Measurements from ENCODE around the gene CASKIN1. TPM values are rescaled to one million over a fixed set of nuclear protein-coding genes. Genes with fewer than 3 reads are reported as not detected.

CASKIN1 gene
- total and polyA plus RNA-seq, 10 of the 15 experiments (the other 5 are each of a cell fraction or from before 2014, with no cell fraction given) = 0.03 to 0.33 (median 0.11) TPM; not detected in 5

DNA sequence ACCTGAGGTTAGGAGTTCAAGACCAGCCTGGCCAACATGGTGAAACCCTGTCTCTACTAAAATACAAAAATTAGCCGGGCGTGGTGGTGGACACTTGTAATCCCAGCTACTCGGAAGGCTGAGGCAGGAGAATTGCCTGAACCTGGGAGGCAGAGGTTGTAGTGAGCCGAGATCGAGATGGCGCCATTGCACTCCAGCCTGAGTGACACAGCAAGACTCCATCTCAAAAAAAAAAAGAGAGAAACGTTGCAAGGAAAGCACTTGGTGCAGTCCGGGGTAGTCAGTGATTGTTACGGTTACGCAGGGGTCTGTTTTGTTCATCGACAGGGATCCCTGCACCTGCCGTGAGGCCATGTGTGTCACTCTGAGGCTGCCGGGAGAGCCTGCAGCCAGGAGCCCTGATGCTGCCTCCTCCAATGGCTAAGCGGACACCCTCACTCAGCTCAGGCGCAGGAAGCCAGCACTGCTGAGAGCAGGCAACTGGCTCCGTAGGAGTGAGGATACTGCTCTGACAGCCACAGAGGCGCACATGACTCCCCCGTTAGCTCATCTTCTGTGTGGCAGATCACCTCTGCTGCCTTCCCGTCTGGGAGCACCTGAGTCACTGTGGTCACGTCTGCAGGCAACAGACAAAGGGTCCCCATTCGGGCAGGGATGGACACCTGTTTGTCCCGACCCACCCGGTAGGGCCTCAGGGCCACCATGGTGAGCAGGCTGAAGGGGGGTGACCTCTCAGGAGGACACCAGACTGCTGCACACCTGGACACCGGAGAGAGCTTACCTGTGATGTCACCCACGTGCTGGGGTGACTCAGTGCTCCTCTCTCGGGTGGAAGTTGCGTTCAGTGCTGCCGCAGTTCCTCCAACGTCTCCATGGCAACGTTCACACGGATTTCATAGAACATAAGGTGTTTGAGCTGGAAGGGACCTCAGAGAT lies 53.2 kb downstream of the CASKIN1 start:
- intact Hi-C loops (cut with micrococcal nuclease; ENCODE audit: unreplicated experiment) = no loop called here
- RAD21 ChIA-PET (ENCODE audit: unreplicated experiment) = no interaction called here
- no peaks in the 10 kb centered on the region for H3K9me3 ChIP-seq (replicated peaks; ENCODE audit: control insufficient read depth, insufficient read depth, low read length)
- CTCF ChIA-PET = interaction anchor here (1.0 to 1.1 kb wide), 3 partner anchors 10 to 52 kb away, joined by 3 read pairs; no protein-coding TSS in a partner anchor
- POLR2A ChIA-PET = interaction anchor here (0.7 kb wide), 1 partner anchor 72 kb away, joined by 7 read pairs; the partner anchor contains the start of gene PGP
- H3K79me2 ChIP-seq (ENCODE audit: control insufficient read depth, insufficient read depth, low read length) = no peaks in the 10 kb centered on the region
- ATAC-seq (no peak), DNase-seq (ENCODE audit: low read depth, low spot score) (no peak), FAIRE-seq (no peak)
- H4K20me1 ChIP-seq (ENCODE audit: control insufficient read depth, insufficient read depth) = no peaks in the 10 kb centered on the region
- H3K27ac ChIP-seq (ENCODE audit: control insufficient read depth, insufficient read depth) = no peak overlapping the region
- H3K4me3 ChIP-seq = no peak overlapping the region
- TF ChIP-seq, protein P1, sequence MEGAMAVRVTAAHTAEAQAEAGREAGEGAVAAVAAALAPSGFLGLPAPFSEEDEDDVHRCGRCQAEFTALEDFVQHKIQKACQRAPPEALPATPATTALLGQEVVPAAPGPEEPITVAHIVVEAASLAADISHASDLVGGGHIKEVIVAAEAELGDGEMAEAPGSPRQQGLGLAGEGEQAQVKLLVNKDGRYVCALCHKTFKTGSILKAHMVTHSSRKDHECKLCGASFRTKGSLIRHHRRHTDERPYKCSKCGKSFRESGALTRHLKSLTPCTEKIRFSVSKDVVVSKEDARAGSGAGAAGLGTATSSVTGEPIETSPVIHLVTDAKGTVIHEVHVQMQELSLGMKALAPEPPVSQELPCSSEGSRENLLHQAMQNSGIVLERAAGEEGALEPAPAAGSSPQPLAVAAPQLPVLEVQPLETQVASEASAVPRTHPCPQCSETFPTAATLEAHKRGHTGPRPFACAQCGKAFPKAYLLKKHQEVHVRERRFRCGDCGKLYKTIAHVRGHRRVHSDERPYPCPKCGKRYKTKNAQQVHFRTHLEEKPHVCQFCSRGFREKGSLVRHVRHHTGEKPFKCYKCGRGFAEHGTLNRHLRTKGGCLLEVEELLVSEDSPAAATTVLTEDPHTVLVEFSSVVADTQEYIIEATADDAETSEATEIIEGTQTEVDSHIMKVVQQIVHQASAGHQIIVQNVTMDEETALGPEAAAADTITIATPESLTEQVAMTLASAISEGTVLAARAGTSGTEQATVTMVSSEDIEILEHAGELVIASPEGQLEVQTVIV (IDR thresholded peaks at IDR 0.05; ENCODE audit: borderline replicate concordance, partially characterized antibody) = no peak
- no peak for TF ChIP-seq MTA3 (IDR thresholded peaks at IDR 0.05; ENCODE audit: borderline replicate concordance, low read length)
- no peak for TF ChIP-seq TCF12 (IDR thresholded peaks at IDR 0.05; ENCODE audit: low read depth, low read length)
- no peak for TF ChIP-seq SIX5 (IDR thresholded peaks at IDR 0.05; ENCODE audit: low read depth, low read length, severe bottlenecking)
- TF ChIP-seq, protein P2, sequence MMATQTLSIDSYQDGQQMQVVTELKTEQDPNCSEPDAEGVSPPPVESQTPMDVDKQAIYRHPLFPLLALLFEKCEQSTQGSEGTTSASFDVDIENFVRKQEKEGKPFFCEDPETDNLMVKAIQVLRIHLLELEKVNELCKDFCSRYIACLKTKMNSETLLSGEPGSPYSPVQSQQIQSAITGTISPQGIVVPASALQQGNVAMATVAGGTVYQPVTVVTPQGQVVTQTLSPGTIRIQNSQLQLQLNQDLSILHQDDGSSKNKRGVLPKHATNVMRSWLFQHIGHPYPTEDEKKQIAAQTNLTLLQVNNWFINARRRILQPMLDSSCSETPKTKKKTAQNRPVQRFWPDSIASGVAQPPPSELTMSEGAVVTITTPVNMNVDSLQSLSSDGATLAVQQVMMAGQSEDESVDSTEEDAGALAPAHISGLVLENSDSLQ (IDR thresholded peaks at IDR 0.05) = no peak
- TF ChIP-seq NRF1 (conservative IDR thresholded peaks at IDR 0.05; ENCODE audit: low read depth, low read length) = no peak
- TF ChIP-seq RUNX3 (IDR thresholded peaks at IDR 0.05; ENCODE audit: low read length) = no peak
- no peak for TF ChIP-seq NR2F1 (conservative IDR thresholded peaks at IDR 0.05)
- TF ChIP-seq ZBED1 (IDR thresholded peaks at IDR 0.05; ENCODE audit: borderline replicate concordance) = no peak
- H3K27me3 ChIP-seq (replicated peaks in 1 of 2; ENCODE audit: control insufficient read depth in 2 of 2, insufficient read depth in 2 of 2, low read length in 1 of 2) = no peaks in the 10 kb centered on the region
- no peak overlapping the region for H3K4me2 ChIP-seq (ENCODE audit: control insufficient read depth, insufficient read depth)
- SMC1A ChIA-PET (ENCODE audit: uncharacterized antibody, unreplicated experiment) = interaction anchor here (0.7 kb wide), 1 partner anchor 22 kb away, joined by 3 read pairs; no protein-coding TSS in a partner anchor
- no peak overlapping the region for H2AFZ ChIP-seq (ENCODE audit: control insufficient read depth, low read depth, low read length)
- H3K4me1 ChIP-seq (ENCODE audit: control insufficient read depth, insufficient read depth, low read length) = no peaks in the 10 kb centered on the region
- WGBS (ENCODE audit: insufficient coverage, insufficient replicate concordance, low lambda C conversion rate, missing lambda C conversion rate) = 61% methylated on average over 29 of the region's 31 CpGs
- in situ Hi-C loops (cut with MboI) = loop anchor here (5.0 to 10.0 kb wide), 3 partner anchors 58 to 278 kb away; no protein-coding TSS in a partner anchor
- H3K36me3 ChIP-seq (ENCODE audit: control insufficient read depth in 2 of 2, insufficient read depth in 2 of 2, low read length in 1 of 2) = no peaks in the 10 kb centered on the region
- BruUV-seq (replicated peaks) = no TSS peak
- no peak overlapping the region for H3K9ac ChIP-seq (ENCODE audit: control insufficient read depth, insufficient read depth, low read length)
